ENCODE measurements around the gene HJV. TPM values are rescaled to one million over a fixed set of nuclear protein-coding genes. Genes with fewer than 3 reads are reported as not detected.
"Not testable (repeated sequence)": the region's sequence is repeated elsewhere in the genome, so short reads cannot be mapped to it uniquely, and the experiment has no call there.

HJV gene
- total RNA-seq, 4 donors from 2014 or later = not detected

DNA sequence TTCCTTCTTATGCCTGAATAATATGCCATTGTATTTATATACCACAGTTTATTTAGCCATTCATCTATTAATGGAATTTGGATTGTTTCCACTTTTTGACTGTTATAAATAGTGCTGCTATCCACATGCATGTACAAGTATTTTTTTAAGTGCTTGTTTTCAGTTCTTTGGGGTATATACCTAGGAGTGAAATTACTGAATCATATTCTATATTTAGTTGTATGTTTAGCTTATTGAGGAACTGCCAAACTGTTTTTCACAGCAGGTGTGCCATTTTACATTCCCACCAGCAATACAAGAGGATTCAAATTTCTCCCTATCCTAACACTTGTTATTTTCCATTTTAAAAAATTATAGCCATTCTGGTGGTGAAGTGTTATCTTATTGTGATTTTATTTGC, 7.6 kb upstream of the HJV start:
- Histone ChIP-seq H3K27me3 (no peaks in the 10 kb centered on the region), H3K27ac (replicated peaks in 1 of 4) (no peak overlapping the region), H3K4me3 (no peak overlapping the region), H3K9me3 (no peaks in the 10 kb centered on the region), H3K36me3 (no peaks in the 10 kb centered on the region), H3K4me1 (peaks cover 0 to 14% (median 5%) of the 10 kb centered on the region in 4 donors)
- intact Hi-C loops (cut with DNase I) = no loop called here
- TF ChIP-seq POLR2AphosphoS5 (IDR thresholded peaks at IDR 0.05) (no peak), EP300 (IDR thresholded peaks at IDR 0.05) (no peak), POLR2A (IDR thresholded peaks at IDR 0.05; ENCODE audit: low read depth) (no peak)
- TF ChIP-seq, protein P1, sequence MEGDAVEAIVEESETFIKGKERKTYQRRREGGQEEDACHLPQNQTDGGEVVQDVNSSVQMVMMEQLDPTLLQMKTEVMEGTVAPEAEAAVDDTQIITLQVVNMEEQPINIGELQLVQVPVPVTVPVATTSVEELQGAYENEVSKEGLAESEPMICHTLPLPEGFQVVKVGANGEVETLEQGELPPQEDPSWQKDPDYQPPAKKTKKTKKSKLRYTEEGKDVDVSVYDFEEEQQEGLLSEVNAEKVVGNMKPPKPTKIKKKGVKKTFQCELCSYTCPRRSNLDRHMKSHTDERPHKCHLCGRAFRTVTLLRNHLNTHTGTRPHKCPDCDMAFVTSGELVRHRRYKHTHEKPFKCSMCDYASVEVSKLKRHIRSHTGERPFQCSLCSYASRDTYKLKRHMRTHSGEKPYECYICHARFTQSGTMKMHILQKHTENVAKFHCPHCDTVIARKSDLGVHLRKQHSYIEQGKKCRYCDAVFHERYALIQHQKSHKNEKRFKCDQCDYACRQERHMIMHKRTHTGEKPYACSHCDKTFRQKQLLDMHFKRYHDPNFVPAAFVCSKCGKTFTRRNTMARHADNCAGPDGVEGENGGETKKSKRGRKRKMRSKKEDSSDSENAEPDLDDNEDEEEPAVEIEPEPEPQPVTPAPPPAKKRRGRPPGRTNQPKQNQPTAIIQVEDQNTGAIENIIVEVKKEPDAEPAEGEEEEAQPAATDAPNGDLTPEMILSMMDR (IDR thresholded peaks at IDR 0.05) = no peak
- no peak for DNase-seq (ENCODE audit: extremely low spot score)

DNA sequence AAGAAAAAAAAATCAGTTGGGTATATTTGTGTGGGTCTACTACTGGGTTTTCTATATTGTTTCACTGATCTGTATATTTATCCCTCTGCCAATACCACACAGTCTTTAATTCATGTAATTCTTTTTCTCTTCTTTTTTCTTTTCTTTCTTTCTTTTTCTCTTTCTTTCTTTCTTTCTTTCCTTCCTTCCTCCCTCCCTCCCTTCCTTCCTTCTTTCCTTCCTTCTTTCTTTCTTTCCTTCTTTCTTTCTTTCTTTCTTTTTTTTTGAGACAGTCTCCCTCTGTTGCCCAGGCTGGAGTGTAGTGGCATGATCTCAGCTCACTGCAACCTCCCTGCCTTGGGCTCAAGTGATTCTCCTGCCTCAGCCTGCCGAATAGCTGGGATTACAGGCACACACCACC, 5.1 kb upstream of the HJV start:
- intact Hi-C loops (cut with DNase I); H3K27ac ChIP-seq (replicated peaks in 1 of 4); H3K9me3 ChIP-seq; DNase-seq (ENCODE audit: extremely low spot score); H3K36me3 ChIP-seq; H3K27me3 ChIP-seq; H3K4me3 ChIP-seq; H3K4me1 ChIP-seq: not testable (repeated sequence)
- 85% methylated on average over 1 of the region's 1 CpG for WGBS

DNA sequence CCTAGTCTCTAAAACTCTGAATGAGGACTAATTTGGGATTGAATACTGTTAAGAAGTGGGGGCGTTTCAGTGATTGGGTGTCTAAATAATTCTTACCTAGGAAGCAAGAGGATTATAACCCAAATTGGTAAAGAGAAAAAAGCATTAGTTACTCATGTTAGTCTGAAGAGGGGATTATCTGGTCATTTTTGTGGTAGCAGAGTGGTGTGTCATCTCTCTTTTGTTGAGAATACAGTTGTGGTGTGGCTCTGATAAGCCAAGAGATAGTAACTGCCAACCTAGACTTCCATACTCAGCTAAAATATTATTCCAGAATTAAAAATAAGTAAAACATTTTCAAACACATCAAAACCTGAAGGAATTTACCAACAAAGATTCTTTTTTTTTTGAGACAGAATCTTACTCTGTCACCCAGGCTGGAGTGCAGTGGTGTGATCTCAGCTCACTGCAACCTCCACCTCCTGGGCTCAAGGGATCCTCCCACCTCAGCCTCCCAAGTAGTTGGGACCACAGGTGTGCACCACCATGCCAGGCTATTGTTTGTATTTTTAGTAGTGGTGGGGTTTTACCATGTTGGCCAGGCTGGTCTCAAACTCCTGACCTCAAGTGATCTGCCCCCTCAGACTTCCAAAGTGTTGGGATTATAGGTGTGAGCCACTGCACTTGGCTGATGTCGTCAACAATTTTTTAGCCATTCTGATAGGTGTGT, 4.4 kb upstream of the HJV start:
- H3K4me3 ChIP-seq; H3K27ac ChIP-seq (replicated peaks in 1 of 4); DNase-seq (ENCODE audit: extremely low spot score); H3K36me3 ChIP-seq; H3K4me1 ChIP-seq; intact Hi-C loops (cut with DNase I); H3K9me3 ChIP-seq: not testable (repeated sequence)
- 82% methylated on average over 2 of the region's 2 CpGs for WGBS
- H3K27me3 ChIP-seq = peaks cover 0 to 16% (median 6%) of the 10 kb centered on the region in 4 donors

- 75% methylated on average over 7 of the region's 7 CpGs for WGBS
- Histone ChIP-seq H3K36me3 (no peaks in the 10 kb centered on the region), H3K27me3 (peaks cover 0 to 40% (median 13%) of the 10 kb centered on the region in 4 donors), H3K4me1 (peaks cover 8 to 12% (median 11%) of the 10 kb centered on the region in 4 donors), H3K9me3 (no peaks in the 10 kb centered on the region), H3K4me3 (no peak overlapping the region), H3K27ac (replicated peaks in 1 of 4) (no peak overlapping the region)
- no peak for DNase-seq (ENCODE audit: extremely low spot score)
- intact Hi-C loops (cut with DNase I) = no loop called here
- no peak for TF ChIP-seq POLR2A (IDR thresholded peaks at IDR 0.05; ENCODE audit: low read depth)
- TF ChIP-seq, protein P1 (IDR thresholded peaks at IDR 0.05) = no peak
- TF ChIP-seq EP300 (IDR thresholded peaks at IDR 0.05) = no peak
- TF ChIP-seq POLR2AphosphoS5 (IDR thresholded peaks at IDR 0.05) = no peak
Observed at GRCh38 chr1:146022403-146023127, 1.0 kb upstream of the HJV start.

DNA sequence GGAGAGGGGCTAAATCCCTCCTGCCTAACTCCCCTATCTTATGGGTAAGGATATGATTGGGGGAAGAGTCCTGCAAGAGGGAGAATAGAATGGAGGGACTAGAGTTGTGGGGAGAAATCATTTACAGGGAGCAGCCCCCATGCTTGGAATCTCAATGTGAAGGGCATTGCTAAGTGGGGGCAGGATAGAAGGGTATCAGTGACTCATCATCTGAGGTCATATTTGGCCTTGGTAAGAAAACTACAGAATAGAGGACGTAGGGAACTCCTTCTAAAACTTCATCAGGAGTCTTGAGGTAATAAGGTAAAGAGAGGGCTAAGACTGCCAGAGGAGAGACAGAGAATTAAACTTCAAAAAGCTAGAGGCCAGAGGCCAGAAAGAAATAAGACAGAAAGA, 487 bp downstream of the HJV start:
- H3K4me3 ChIP-seq = no peak overlapping the region
- TF ChIP-seq, protein P1 (IDR thresholded peaks at IDR 0.05) = no peak
- TF ChIP-seq POLR2A (IDR thresholded peaks at IDR 0.05; ENCODE audit: low read depth) (no peak), POLR2AphosphoS5 (IDR thresholded peaks at IDR 0.05) (no peak)
- H3K36me3 ChIP-seq = no peaks in the 10 kb centered on the region
- DNase-seq (ENCODE audit: extremely low spot score) = no peak
- H3K27me3 ChIP-seq = peaks cover 0 to 40% (median 13%) of the 10 kb centered on the region in 4 donors
- H3K27ac ChIP-seq (replicated peaks in 1 of 4) = no peak overlapping the region
- 37% methylated on average over 1 of the region's 1 CpG for WGBS
- H3K4me1 ChIP-seq = peaks cover 8 to 12% (median 11%) of the 10 kb centered on the region in 4 donors
- intact Hi-C loops (cut with DNase I) = no loop called here
- no peaks in the 10 kb centered on the region for H3K9me3 ChIP-seq
